ENCODE measurements around the gene KLHL26. TPM values are rescaled to one million over a fixed set of nuclear protein-coding genes. Genes with fewer than 3 reads are reported as not detected.
A peak's percentile ranks its signal among the peaks of the same experiment; 100 is the strongest.

KLHL26 gene
- total and polyA plus RNA-seq, 9 of the 15 experiments (the other 6 are each of a cell fraction or from before 2014, with no cell fraction given) = 0.13 to 13.3 (median 1.4) TPM

DNA sequence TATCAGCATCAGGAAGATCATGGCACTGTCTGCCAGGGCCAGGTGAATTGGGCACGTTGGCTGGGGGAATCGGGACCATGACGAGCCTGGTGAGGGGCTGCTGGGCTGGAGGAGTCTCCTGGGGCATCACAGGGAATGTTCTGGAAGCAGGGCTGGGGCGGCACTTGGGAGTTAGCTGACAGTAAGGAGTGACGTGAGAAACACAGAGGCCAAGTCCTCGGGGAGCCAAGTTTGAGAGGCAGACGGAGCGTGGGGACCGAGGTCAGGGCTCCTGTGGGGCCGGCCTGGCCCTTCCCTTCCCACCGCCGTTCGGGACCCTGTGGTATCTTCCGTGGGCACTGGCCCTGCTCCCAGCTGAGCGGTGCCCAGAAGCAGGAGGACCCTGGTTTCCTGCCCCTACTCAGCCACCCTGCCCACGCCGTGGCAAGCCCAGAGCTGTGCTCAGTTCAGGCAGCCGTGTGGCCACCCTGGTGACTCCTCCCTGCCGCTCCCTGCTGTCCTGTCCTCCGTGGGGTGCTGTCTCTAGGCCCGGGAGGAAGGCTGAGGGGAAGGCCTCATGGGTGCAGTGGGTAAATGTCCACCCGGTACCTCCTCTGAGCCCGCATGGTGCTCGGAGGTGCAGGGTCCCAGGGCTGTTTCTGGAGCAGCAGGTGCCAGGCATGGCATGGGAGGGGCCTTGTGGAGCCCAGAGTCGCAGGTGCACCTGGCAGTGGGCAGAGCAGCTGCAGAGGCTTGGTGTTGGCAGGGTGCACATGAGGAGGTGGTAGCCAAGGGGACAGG, 71.8 kb downstream of the KLHL26 start:
- H3K4me3 ChIP-seq = no peak overlapping the region
- in situ Hi-C loops (cut with MboI) = no loop called here
- no peak overlapping the region for H2AFZ ChIP-seq (ENCODE audit: low read depth, low read length)
- no peaks in the 10 kb centered on the region for H3K9me3 ChIP-seq (replicated peaks; ENCODE audit: control insufficient read depth, insufficient read depth, low read depth, low read length)
- POLR2A ChIA-PET = interaction anchor here (0.6 to 1.0 kb wide), 3 partner anchors 12 to 53 kb away, joined by 3 read pairs; no protein-coding TSS in a partner anchor
- CTCF ChIA-PET (ENCODE audit: low intra/inter-chr PET ratio) = no interaction called here
- H4K20me1 ChIP-seq (replicated peaks; ENCODE audit: control insufficient read depth, insufficient read depth, low read length) = peaks cover 31% of the 10 kb centered on the region
- H3K79me2 ChIP-seq (ENCODE audit: control insufficient read depth, insufficient read depth, low read length) = 0 out of 3 replicates have a peak, but pooled peaks cover 6% of the 10 kb centered on the region
- intact Hi-C loops (cut with micrococcal nuclease) = no loop called here
- H3K27me3 ChIP-seq (ENCODE audit: control insufficient read depth in 2 of 2, insufficient read depth in 2 of 2, low read length in 2 of 2) = no peaks in the 10 kb centered on the region
- peaks cover 0 to 27% of the 10 kb centered on the region in 2 experiments; a peak in 1 of 5 replicates for H3K4me1 ChIP-seq (replicated peaks in 1 of 2; ENCODE audit: control insufficient read depth in 2 of 2, insufficient read depth in 2 of 2, low read length in 2 of 2)
- peak overlapping the region in 1 of 2 experiments; percentile 64; a peak in 2 of 4 replicates for H3K9ac ChIP-seq (ENCODE audit: insufficient read depth in 1 of 2, low read depth in 2 of 2, low read length in 2 of 2)
- WGBS (ENCODE audit: insufficient coverage, low coverage, missing lambda C conversion rate) = 52% methylated on average over 23 of the region's 25 CpGs
- no peaks in the 10 kb centered on the region for H3K36me3 ChIP-seq (ENCODE audit: control insufficient read depth, insufficient read depth, low read length)
- no peak for ATAC-seq
- H3K4me2 ChIP-seq (ENCODE audit: insufficient read depth, low read length) = no peak overlapping the region
- BruUV-seq (replicated peaks) = no TSS peak
- H3K27ac ChIP-seq (ENCODE audit: extremely low read depth, low read depth, low read length) = no peak overlapping the region
- FAIRE-seq = no peak
- no peaks in the 10 kb centered on the region for H3K9me1 ChIP-seq (ENCODE audit: control insufficient read depth, insufficient read depth, low read length)
- DNase-seq (ENCODE audit: extremely low read depth in 1 of 4, low spot score in 3 of 4) = no peak
- TF ChIP-seq, protein P1, sequence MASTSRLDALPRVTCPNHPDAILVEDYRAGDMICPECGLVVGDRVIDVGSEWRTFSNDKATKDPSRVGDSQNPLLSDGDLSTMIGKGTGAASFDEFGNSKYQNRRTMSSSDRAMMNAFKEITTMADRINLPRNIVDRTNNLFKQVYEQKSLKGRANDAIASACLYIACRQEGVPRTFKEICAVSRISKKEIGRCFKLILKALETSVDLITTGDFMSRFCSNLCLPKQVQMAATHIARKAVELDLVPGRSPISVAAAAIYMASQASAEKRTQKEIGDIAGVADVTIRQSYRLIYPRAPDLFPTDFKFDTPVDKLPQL (IDR thresholded peaks at IDR 0.05; ENCODE audit: extremely low read depth, insufficient read length) = no peak
- no peak for TF ChIP-seq TAF15 (IDR thresholded peaks at IDR 0.05; ENCODE audit: low read depth, low read length)
- no peak for TF ChIP-seq HDAC3 (IDR thresholded peaks at IDR 0.05; ENCODE audit: borderline replicate concordance, partially characterized antibody)
- TF ChIP-seq MIER1 (IDR thresholded peaks at IDR 0.05; ENCODE audit: low read depth) = no peak
- TF ChIP-seq GATAD2A (IDR thresholded peaks at IDR 0.05) = no peak
- TF ChIP-seq, protein P2, sequence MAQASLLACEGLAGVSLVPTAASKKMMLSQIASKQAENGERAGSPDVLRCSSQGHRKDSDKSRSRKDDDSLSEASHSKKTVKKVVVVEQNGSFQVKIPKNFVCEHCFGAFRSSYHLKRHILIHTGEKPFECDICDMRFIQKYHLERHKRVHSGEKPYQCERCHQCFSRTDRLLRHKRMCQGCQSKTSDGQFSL (CRISPR knock-in tag; IDR thresholded peaks at IDR 0.05) = no peak
- TF ChIP-seq, protein P2 (tag; IDR thresholded peaks at IDR 0.05) = no peak
- TF ChIP-seq, protein P3, sequence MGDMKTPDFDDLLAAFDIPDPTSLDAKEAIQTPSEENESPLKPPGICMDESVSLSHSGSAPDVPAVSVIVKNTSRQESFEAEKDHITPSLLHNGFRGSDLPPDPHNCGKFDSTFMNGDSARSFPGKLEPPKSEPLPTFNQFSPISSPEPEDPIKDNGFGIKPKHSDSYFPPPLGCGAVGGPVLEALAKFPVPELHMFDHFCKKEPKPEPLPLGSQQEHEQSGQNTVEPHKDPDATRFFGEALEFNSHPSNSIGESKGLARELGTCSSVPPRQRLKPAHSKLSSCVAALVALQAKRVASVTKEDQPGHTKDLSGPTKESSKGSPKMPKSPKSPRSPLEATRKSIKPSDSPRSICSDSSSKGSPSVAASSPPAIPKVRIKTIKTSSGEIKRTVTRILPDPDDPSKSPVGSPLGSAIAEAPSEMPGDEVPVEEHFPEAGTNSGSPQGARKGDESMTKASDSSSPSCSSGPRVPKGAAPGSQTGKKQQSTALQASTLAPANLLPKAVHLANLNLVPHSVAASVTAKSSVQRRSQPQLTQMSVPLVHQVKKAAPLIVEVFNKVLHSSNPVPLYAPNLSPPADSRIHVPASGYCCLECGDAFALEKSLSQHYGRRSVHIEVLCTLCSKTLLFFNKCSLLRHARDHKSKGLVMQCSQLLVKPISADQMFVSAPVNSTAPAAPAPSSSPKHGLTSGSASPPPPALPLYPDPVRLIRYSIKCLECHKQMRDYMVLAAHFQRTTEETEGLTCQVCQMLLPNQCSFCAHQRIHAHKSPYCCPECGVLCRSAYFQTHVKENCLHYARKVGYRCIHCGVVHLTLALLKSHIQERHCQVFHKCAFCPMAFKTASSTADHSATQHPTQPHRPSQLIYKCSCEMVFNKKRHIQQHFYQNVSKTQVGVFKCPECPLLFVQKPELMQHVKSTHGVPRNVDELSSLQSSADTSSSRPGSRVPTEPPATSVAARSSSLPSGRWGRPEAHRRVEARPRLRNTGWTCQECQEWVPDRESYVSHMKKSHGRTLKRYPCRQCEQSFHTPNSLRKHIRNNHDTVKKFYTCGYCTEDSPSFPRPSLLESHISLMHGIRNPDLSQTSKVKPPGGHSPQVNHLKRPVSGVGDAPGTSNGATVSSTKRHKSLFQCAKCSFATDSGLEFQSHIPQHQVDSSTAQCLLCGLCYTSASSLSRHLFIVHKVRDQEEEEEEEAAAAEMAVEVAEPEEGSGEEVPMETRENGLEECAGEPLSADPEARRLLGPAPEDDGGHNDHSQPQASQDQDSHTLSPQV (IDR thresholded peaks at IDR 0.05) = no peak
- no peak for TF ChIP-seq KDM4B (IDR thresholded peaks at IDR 0.05; ENCODE audit: borderline replicate concordance in 2 of 2, low read depth in 1 of 2)
- no peak for TF ChIP-seq TCF7 (IDR thresholded peaks at IDR 0.05; ENCODE audit: borderline replicate concordance)
- TF ChIP-seq ZEB2 (IDR thresholded peaks at IDR 0.05) = no peak
- TF ChIP-seq PRMT5 (CRISPR knock-in tag; IDR thresholded peaks at IDR 0.05) = no peak
- no peak for TF ChIP-seq TOE1 (IDR thresholded peaks at IDR 0.05; ENCODE audit: borderline replicate concordance)
- TF ChIP-seq TOE1 (CRISPR knock-in tag; IDR thresholded peaks at IDR 0.05; ENCODE audit: borderline replicate concordance, low read depth) = no peak
- no peak for TF ChIP-seq TSC22D4 (tag; IDR thresholded peaks at IDR 0.05)
- TF ChIP-seq KDM1A (IDR thresholded peaks at IDR 0.05) = no peak
